CD4-positive, CD25-positive, alpha-beta regulatory T cell (primary cell): Measurements from ENCODE around the gene SF3B2. TPM values are rescaled to one million over a fixed set of nuclear protein-coding genes. Genes with fewer than 3 reads are reported as not detected.

Source experiments
- ATAC-seq, 2 donors: fragments of 150-1000 bp; cut with Tn5 transposase; one replicate each; pipeline ENCODE4 v1.10.0; 2021; ENCODE audit warnings: low read depth in 2 of 2, moderate number of reproducible peaks in 2 of 2, moderate library complexity in 1 of 2
- DNase-seq, 3 donors: peaks; one replicate each; pipeline versions ENCODE4 v3.0.0 to v3.0.0-alpha.2; 2012 to 2022; ENCODE audit warnings: mixed read lengths in 1 of 3
- H3K27ac ChIP-seq: one replicate; pipeline ENCODE4 v1.7.0; 2013; ENCODE audit warnings: mild to moderate bottlenecking, low read length; ENCODE audit not compliant: insufficient read depth, poor library complexity, severe bottlenecking
- H3K27me3 ChIP-seq: one replicate; pipeline ENCODE4 v1.7.0; 2013; ENCODE audit warnings: low read length; ENCODE audit not compliant: control insufficient read depth, insufficient read depth
- H3K36me3 ChIP-seq: one replicate; pipeline ENCODE4 v1.7.0; 2013; ENCODE audit warnings: mild to moderate bottlenecking, low read length, moderate library complexity; ENCODE audit not compliant: control insufficient read depth, insufficient read depth
- H3K4me1 ChIP-seq: 2 replicates; pipeline ENCODE4 v1.7.0; 2013; ENCODE audit warnings: mild to moderate bottlenecking, low read length; ENCODE audit not compliant: insufficient read depth, control insufficient read depth, poor library complexity, severe bottlenecking
- H3K4me3 ChIP-seq: one replicate; pipeline ENCODE4 v1.7.0; 2013; ENCODE audit warnings: low read depth, mild to moderate bottlenecking, low read length, moderate library complexity
- H3K9me3 ChIP-seq, 2 experiments: 1 replicate in 1 of 2; 2 replicates in 1 of 2; pipeline ENCODE4 v1.7.0; 2013; ENCODE audit warnings: low read length in 2 of 2, mild to moderate bottlenecking in 1 of 2, moderate library complexity in 1 of 2; ENCODE audit not compliant: control insufficient read depth in 2 of 2
- H3K27ac Mint-ChIP-seq, 3 donors: one replicate each; pipeline ENCODE4 v1.8.0; 2020 to 2022; ENCODE audit warnings: mild to moderate bottlenecking in 3 of 3, mixed read lengths in 3 of 3, moderate library complexity in 2 of 3
- H3K27me3 Mint-ChIP-seq: one replicate; pipeline ENCODE4 v1.8.0; 2022; ENCODE audit warnings: mild to moderate bottlenecking, mixed read lengths
- H3K36me3 Mint-ChIP-seq: one replicate; pipeline ENCODE4 v1.8.0; 2020; ENCODE audit warnings: mixed read lengths
- H3K4me1 Mint-ChIP-seq, 4 donors: one replicate each; pipeline ENCODE4 v1.8.0; 2020 to 2022; ENCODE audit warnings: mixed read lengths in 4 of 4, mild to moderate bottlenecking in 1 of 4
- H3K4me3 Mint-ChIP-seq, 4 donors: one replicate each; pipeline ENCODE4 v1.8.0; 2020 to 2022; ENCODE audit warnings: mild to moderate bottlenecking in 4 of 4, mixed read lengths in 4 of 4, moderate library complexity in 3 of 4
- H3K9me3 Mint-ChIP-seq, 7 donors: one replicate each; pipeline ENCODE4 v1.8.0; 2020 to 2022; ENCODE audit warnings: mixed read lengths in 7 of 7, mild to moderate bottlenecking in 3 of 7, moderate library complexity in 2 of 7
- polyA plus RNA-seq, 4 donors: library from polyadenylated mRNA; unstranded; fragments of 300-500 nt; fragmentation: Illumina TruSeq; gene quantifications; one replicate each; pipeline ENCODE4 v1.2.3, GENCODE V29; 2021
- total RNA-seq: library from RNA; stranded (reverse); gene quantifications from one replicate; pipeline ENCODE4 v1.2.3, GENCODE V29; 2022

SF3B2 gene
- total RNA-seq (172 TPM), polyA plus RNA-seq (10 to 100 TPM; 67.6 to 79.7 (median 75.2) TPM)

- H3K27me3 ChIP-seq, result no peaks in the 10 kb centered on the region
- peak within 1 kb of the TSS; percentile 96 to 100 (median 100) for H3K4me3 Mint-ChIP-seq
- peaks cover 21% of the 10 kb centered on the region for H3K36me3 Mint-ChIP-seq
- H3K4me3 ChIP-seq, result peak within 1 kb of the TSS; percentile 88
- H3K9me3 ChIP-seq, result no peaks in the 10 kb centered on the region
- H3K27ac ChIP-seq, result peak within 1 kb of the TSS; percentile 86
- peak; percentile 95 to 99 (median 95) for DNase-seq
- peak; percentile 97 to 99 for ATAC-seq
- H3K36me3 ChIP-seq, result peaks cover 27% of the 10 kb centered on the region
- H3K27ac Mint-ChIP-seq, result peak within 1 kb of the TSS; percentile 97 to 99 (median 99)
- peaks cover 0 to 2% (median 0%) of the 10 kb centered on the region in 7 donors for H3K9me3 Mint-ChIP-seq
- H3K27me3 Mint-ChIP-seq, result peaks cover 18% of the 10 kb centered on the region
- peaks cover 27% of the 10 kb centered on the region for H3K4me1 ChIP-seq
- peaks cover 10 to 44% (median 17%) of the 10 kb centered on the region in 4 donors for H3K4me1 Mint-ChIP-seq
These were observed at the start of gene SF3B2 for GRCh38 chr11:66051766-66052663. Gene SF3B2 (plus strand): TSS chr11:66052364. CDS start chr11:66052385, 21 bp downstream.

GRCh38 chr11:66002648-66003225, 49.4 kb upstream of the SF3B2 start:
- H3K27ac ChIP-seq, result peak overlapping the region; percentile 91
- H3K4me3 ChIP-seq, result peak overlapping the region; percentile 83
- Mint-ChIP-seq H3K36me3 (peaks cover 22% of the 10 kb centered on the region), H3K27ac (peak overlapping the region; percentile 49 to 99 (median 98)), H3K9me3 (no peaks in the 10 kb centered on the region), H3K4me3 (peak overlapping the region; percentile 93 to 100 (median 99)), H3K27me3 (peaks cover 13% of the 10 kb centered on the region), H3K4me1 (peaks cover 0 to 52% (median 27%) of the 10 kb centered on the region in 4 donors)
- H3K36me3 ChIP-seq, result peaks cover 35% of the 10 kb centered on the region
- ATAC-seq (peak; percentile 70 to 71), DNase-seq (no peak)
- no peaks in the 10 kb centered on the region for H3K27me3 ChIP-seq
- peaks cover 32% of the 10 kb centered on the region for H3K4me1 ChIP-seq
- H3K9me3 ChIP-seq, result no peaks in the 10 kb centered on the region

- peaks cover 30% of the 10 kb centered on the region for H3K36me3 ChIP-seq
- Mint-ChIP-seq H3K36me3 (peaks cover 19% of the 10 kb centered on the region), H3K27me3 (peaks cover 13% of the 10 kb centered on the region), H3K4me3 (peak overlapping the region; percentile 88 to 100 (median 96)), H3K27ac (peak overlapping the region in 2 of 3 donors; percentile 71 to 98), H3K9me3 (no peaks in the 10 kb centered on the region), H3K4me1 (peaks cover 0 to 48% (median 26%) of the 10 kb centered on the region in 4 donors)
- no peaks in the 10 kb centered on the region for H3K9me3 ChIP-seq
- DNase-seq (no peak), ATAC-seq (no peak)
- peak overlapping the region; percentile 91 for H3K27ac ChIP-seq
- H3K27me3 ChIP-seq, result no peaks in the 10 kb centered on the region
- H3K4me3 ChIP-seq, result peak overlapping the region; percentile 83
- H3K4me1 ChIP-seq, result peaks cover 32% of the 10 kb centered on the region
These were observed 48.9 kb upstream of the SF3B2 start for GRCh38 chr11:66003291-66003690.

DNA sequence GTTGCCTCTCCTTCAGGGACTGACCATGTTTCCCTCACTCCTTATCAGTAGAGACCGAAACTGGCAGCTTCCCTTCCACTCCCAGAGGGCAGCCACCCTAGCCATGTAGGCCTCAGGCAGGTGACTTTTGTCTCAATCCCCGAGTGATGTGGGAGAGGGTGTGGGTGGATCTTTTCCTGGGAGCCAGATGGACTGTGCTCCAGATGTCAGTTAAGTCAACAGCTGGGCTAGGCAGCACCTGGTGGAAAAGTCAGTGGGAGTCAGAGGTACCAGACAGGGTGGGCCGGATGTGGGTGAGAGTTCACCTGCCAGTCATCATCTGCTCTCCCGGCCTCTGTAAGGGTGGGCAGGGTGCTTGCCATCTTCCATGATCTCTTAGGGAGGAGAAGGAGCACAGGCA, 48.0 kb upstream of the SF3B2 start:
- H3K36me3 Mint-ChIP-seq, result peaks cover 11% of the 10 kb centered on the region
- peak overlapping the region in 2 of 3 donors; percentile 46 to 66 for H3K27ac Mint-ChIP-seq
- no peaks in the 10 kb centered on the region for H3K27me3 ChIP-seq
- H3K9me3 Mint-ChIP-seq, result no peaks in the 10 kb centered on the region
- DNase-seq, result no peak
- H3K36me3 ChIP-seq, result peaks cover 22% of the 10 kb centered on the region
- no peak overlapping the region for H3K4me3 ChIP-seq
- peaks cover 0 to 42% (median 20%) of the 10 kb centered on the region in 4 donors for H3K4me1 Mint-ChIP-seq
- H3K27me3 Mint-ChIP-seq, result peaks cover 13% of the 10 kb centered on the region
- no peak for ATAC-seq
- H3K27ac ChIP-seq, result no peak overlapping the region
- no peaks in the 10 kb centered on the region for H3K9me3 ChIP-seq
- H3K4me3 Mint-ChIP-seq, result peak overlapping the region; percentile 24 to 93 (median 68)
- H3K4me1 ChIP-seq, result peaks cover 32% of the 10 kb centered on the region

DNA sequence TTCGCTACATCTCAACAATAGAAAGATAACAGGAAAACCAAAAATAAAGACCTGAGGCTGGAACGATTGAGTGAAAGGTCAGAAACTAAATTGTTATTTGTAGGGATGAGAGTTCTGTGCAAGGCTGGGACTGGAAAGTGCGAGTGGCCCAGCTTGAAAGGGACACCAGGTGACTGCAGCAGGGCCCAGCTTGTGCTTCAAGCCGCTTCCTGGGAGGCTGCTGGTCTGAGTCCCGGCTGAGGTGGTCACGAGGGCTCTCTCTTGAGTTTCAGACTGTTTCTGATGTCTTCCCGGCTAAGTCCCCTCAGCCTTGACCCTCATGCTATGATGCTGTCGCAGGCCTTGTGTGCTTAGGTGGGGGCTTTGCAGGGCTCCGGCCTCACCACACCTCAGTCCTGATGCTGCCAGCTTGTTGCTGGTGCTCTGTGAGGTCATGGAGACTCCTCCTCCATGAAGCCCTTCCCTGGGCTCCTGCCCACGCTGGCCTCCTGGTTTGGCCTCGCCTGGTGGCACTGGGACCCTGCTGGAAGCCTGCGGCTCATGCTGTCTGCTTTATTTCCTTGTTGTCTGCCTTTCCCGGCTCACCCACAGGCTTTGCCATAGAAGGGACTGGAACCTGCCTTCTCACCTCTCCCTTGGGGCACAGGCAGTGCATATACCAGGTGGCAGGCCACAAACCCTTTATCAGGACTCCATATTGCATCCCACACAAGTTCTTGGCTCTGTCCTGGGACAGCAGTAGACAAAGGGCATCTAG, 45.9 kb upstream of the SF3B2 start:
- Mint-ChIP-seq H3K36me3 (peaks cover 9% of the 10 kb centered on the region), H3K9me3 (peaks cover 0 to 2% (median 0%) of the 10 kb centered on the region in 7 donors), H3K27me3 (peaks cover 29% of the 10 kb centered on the region), H3K27ac (no peak overlapping the region), H3K4me3 (peak overlapping the region in 2 of 4 donors; percentile 10 to 58), H3K4me1 (peaks cover 0 to 25% (median 10%) of the 10 kb centered on the region in 4 donors)
- H3K36me3 ChIP-seq, result peaks cover 9% of the 10 kb centered on the region
- no peaks in the 10 kb centered on the region for H3K9me3 ChIP-seq
- ATAC-seq, result no peak
- H3K4me3 ChIP-seq, result no peak overlapping the region
- no peak overlapping the region for H3K27ac ChIP-seq
- H3K27me3 ChIP-seq, result peaks cover 1% of the 10 kb centered on the region
- H3K4me1 ChIP-seq, result peaks cover 15% of the 10 kb centered on the region
- DNase-seq, result no peak

DNA sequence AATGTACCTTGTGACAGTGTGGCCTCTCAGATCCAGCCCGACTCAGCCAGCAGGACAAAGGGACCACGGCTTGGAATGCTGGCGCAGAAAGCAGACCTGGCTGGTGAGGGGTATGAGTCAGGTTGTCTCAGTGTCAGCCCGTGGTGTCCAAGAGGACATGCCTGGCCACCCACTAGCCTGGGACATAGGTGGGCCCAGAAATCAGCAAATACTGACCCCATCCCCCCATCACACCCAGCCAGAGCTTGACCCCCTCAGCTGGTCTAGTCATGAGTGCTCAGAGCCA, 45.3 kb upstream of the SF3B2 start:
- Histone ChIP-seq H3K27me3 (peaks cover 4% of the 10 kb centered on the region), H3K9me3 (no peaks in the 10 kb centered on the region), H3K4me3 (no peak overlapping the region), H3K4me1 (peaks cover 13% of the 10 kb centered on the region), H3K27ac (no peak overlapping the region), H3K36me3 (peaks cover 9% of the 10 kb centered on the region)
- ATAC-seq (no peak), DNase-seq (no peak)
- H3K27me3 Mint-ChIP-seq, result peaks cover 27% of the 10 kb centered on the region
- no peak overlapping the region for H3K27ac Mint-ChIP-seq
- H3K4me1 Mint-ChIP-seq, result peaks cover 0 to 20% (median 7%) of the 10 kb centered on the region in 4 donors
- peaks cover 6% of the 10 kb centered on the region for H3K36me3 Mint-ChIP-seq
- H3K9me3 Mint-ChIP-seq, result peaks cover 0 to 2% (median 0%) of the 10 kb centered on the region in 7 donors
- H3K4me3 Mint-ChIP-seq, result no peak overlapping the region

DNA sequence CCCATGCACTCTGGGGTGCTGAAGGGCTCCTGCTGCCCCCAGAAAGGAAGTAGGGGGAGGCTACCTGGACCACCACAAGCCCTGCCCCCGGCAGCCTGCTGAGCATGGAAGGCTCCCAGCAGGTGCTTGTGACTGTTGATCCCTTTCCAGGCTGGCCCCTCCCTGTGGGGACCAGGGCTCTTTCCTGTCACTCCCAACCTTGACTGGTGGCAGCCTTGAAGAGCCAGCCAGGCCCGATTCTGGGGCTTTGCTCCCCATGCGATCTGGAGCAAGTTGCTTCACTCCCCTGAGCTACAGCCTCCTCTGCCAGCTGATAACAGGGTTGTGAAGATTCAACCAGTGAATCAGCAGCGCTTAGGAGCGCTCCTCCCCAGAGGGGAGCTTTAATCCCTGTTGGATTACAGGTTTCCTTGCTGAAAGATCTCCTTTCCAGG, 44.9 kb upstream of the SF3B2 start:
- H3K27ac Mint-ChIP-seq, result no peak overlapping the region
- H3K27me3 Mint-ChIP-seq, result peaks cover 26% of the 10 kb centered on the region
- H3K9me3 Mint-ChIP-seq, result peaks cover 0 to 2% (median 0%) of the 10 kb centered on the region in 7 donors
- peaks cover 4% of the 10 kb centered on the region for H3K27me3 ChIP-seq
- H3K9me3 ChIP-seq, result no peaks in the 10 kb centered on the region
- H3K4me1 Mint-ChIP-seq, result peaks cover 0 to 17% (median 5%) of the 10 kb centered on the region in 4 donors
- no peak overlapping the region for H3K4me3 Mint-ChIP-seq
- H3K36me3 ChIP-seq, result peaks cover 9% of the 10 kb centered on the region
- peaks cover 17% of the 10 kb centered on the region for H3K4me1 ChIP-seq
- DNase-seq, result no peak
- H3K27ac ChIP-seq, result no peak overlapping the region
- ATAC-seq, result no peak
- no peak overlapping the region for H3K4me3 ChIP-seq
- H3K36me3 Mint-ChIP-seq, result peaks cover 2% of the 10 kb centered on the region
